Tibial nerve (tissue), 4 donors: Measurements from ENCODE around the gene QKI. TPM values are rescaled to one million over a fixed set of nuclear protein-coding genes. Genes with fewer than 3 reads are reported as not detected.

Experiments
- DNase-seq, 2 donors: peaks; one replicate each; pipeline ENCODE4 v3.0.0-alpha.2; 2019; ENCODE audit warnings: low spot score in 2 of 2
- H3K27ac ChIP-seq, 4 donors: fragments of 200-600 bp; sonication (generic) in 3 of 4; one replicate each; pipeline ENCODE4 v1.5.1; 2017 to 2019; ENCODE audit warnings: mild to moderate bottlenecking in 1 of 4
- H3K27me3 ChIP-seq, 2 donors: fragments of 200-600 bp; sonication (generic) in 1 of 2; one replicate each; pipeline versions ENCODE4 v1.5.1 to v1.6.0; 2017 to 2019
- H3K36me3 ChIP-seq, 3 donors: fragments of 200-600 bp; sonication (generic); one replicate each; pipeline ENCODE4 v1.5.1; 2018 to 2019
- H3K4me1 ChIP-seq, 4 donors: fragments of 200-600 bp; sonication (generic) in 3 of 4; one replicate each; pipeline ENCODE4 v1.5.1; 2017 to 2019
- H3K4me3 ChIP-seq, 4 donors: fragments of 200-600 bp; sonication (generic) in 3 of 4; one replicate each; pipeline ENCODE4 v1.5.1; 2017 to 2019; ENCODE audit warnings: mild to moderate bottlenecking in 1 of 4, moderate library complexity in 1 of 4
- H3K9me3 ChIP-seq, 4 donors: fragments of 200-600 bp; sonication (generic) in 3 of 4; one replicate each; pipeline ENCODE4 v1.5.1; 2017 to 2019
- CTCF ChIP-seq, 5 experiments: fragments of 200-600 bp in 3 of 5; fragments of 450-650 bp in 2 of 5; sonication (generic) in 3 of 5; IDR thresholded peaks; one replicate each; pipeline ENCODE4 v1.5.1; 2016 to 2019; ENCODE audit warnings: antibody characterized with exemption in 5 of 5, mild to moderate bottlenecking in 3 of 5, moderate library complexity in 2 of 5
- EP300 ChIP-seq, 2 donors: sonication (generic); formaldehyde crosslinking; IDR thresholded peaks; one replicate each; pipeline ENCODE4 v1.6.1; 2017; ENCODE audit warnings: antibody characterized with exemption in 2 of 2, mild to moderate bottlenecking in 1 of 2
- POLR2A ChIP-seq, 2 donors: fragments of 450-650 bp; IDR thresholded peaks; one replicate each; pipeline ENCODE4 v1.6.1; 2017; ENCODE audit warnings: antibody characterized with exemption in 2 of 2, mild to moderate bottlenecking in 2 of 2, moderate library complexity in 2 of 2
- WGBS, 2 donors: methylation state at CpG; one replicate each; pipeline ENCODE4 v1.1.5; 2018; 5-methylcytosine and 5-hydroxymethylcytosine counted together
- total RNA-seq, 4 donors: library from RNA; depleted of rRNA; stranded (reverse); fragments of >200 nt; gene quantifications; one replicate each; pipeline ENCODE4 v1.1.0, GENCODE V29; 2016

QKI gene
- total RNA-seq, 4 donors from 2014 or later, result 365 to 570 (median 511) TPM

- H3K9me3 ChIP-seq, result no peaks in the 10 kb centered on the region
- H3K4me1 ChIP-seq, result peaks cover 0 to 34% (median 7%) of the 10 kb centered on the region in 4 donors
- 87 to 92% methylated on average over 4 of the region's 4 CpGs for WGBS, 2 donors
- H3K36me3 ChIP-seq, result no peaks in the 10 kb centered on the region
- H3K27me3 ChIP-seq, result no peaks in the 10 kb centered on the region
- no peak for DNase-seq
- no peak overlapping the region for H3K4me3 ChIP-seq
- no peak overlapping the region for H3K27ac ChIP-seq
- TF ChIP-seq EP300 (IDR thresholded peaks at IDR 0.05), result no peak
- no peak for TF ChIP-seq POLR2A (IDR thresholded peaks at IDR 0.05)
- no peak for TF ChIP-seq CTCF (IDR thresholded peaks at IDR 0.05)
These were observed 25.2 kb upstream of the QKI start for GRCh38 chr6:163389354-163389753.

GRCh38 chr6:163390770-163391169 lies 23.7 kb upstream of the QKI start:
- DNase-seq, result no peak
- Histone ChIP-seq H3K4me3 (no peak overlapping the region), H3K4me1 (peaks cover 0 to 45% (median 9%) of the 10 kb centered on the region in 4 donors), H3K27me3 (no peaks in the 10 kb centered on the region), H3K9me3 (no peaks in the 10 kb centered on the region), H3K27ac (no peak overlapping the region), H3K36me3 (no peaks in the 10 kb centered on the region)
- no peak for TF ChIP-seq EP300 (IDR thresholded peaks at IDR 0.05)
- TF ChIP-seq POLR2A (IDR thresholded peaks at IDR 0.05), result no peak
- no peak for TF ChIP-seq CTCF (IDR thresholded peaks at IDR 0.05)
- 95 to 100% methylated on average over 1 of the region's 1 CpG for WGBS, 2 donors

GRCh38 chr6:163391985-163392384 lies 22.5 kb upstream of the QKI start:
- no peaks in the 10 kb centered on the region for H3K27me3 ChIP-seq
- H3K36me3 ChIP-seq, result no peaks in the 10 kb centered on the region
- 82 to 95% methylated on average over 2 of the region's 2 CpGs for WGBS, 2 donors
- peak overlapping the region in 2 of 4 donors; percentile 27 to 52 for H3K27ac ChIP-seq
- peaks cover 0 to 45% (median 11%) of the 10 kb centered on the region in 4 donors for H3K4me1 ChIP-seq
- no peak overlapping the region for H3K4me3 ChIP-seq
- no peak for DNase-seq
- no peak for TF ChIP-seq CTCF (IDR thresholded peaks at IDR 0.05)
- no peaks in the 10 kb centered on the region for H3K9me3 ChIP-seq

GRCh38 chr6:163392533-163392932 lies 22.0 kb upstream of the QKI start:
- DNase-seq, result peak in 1 of 2 donors; percentile 33
- TF ChIP-seq CTCF (IDR thresholded peaks at IDR 0.05) (no peak), EP300 (IDR thresholded peaks at IDR 0.05) (peak in 1 of 2 donors; percentile 6), POLR2A (IDR thresholded peaks at IDR 0.05) (no peak)
- 8 to 15% methylated on average over 2 of the region's 2 CpGs for WGBS, 2 donors
- H3K36me3 ChIP-seq, result no peaks in the 10 kb centered on the region
- H3K9me3 ChIP-seq, result no peaks in the 10 kb centered on the region
- peak overlapping the region in 2 of 4 donors; percentile 27 to 52 for H3K27ac ChIP-seq
- H3K4me1 ChIP-seq, result peaks cover 0 to 47% (median 12%) of the 10 kb centered on the region in 4 donors
- H3K27me3 ChIP-seq, result no peaks in the 10 kb centered on the region
- no peak overlapping the region for H3K4me3 ChIP-seq

GRCh38 chr6:163393923-163394322 lies 20.6 kb upstream of the QKI start:
- peaks cover 0 to 61% (median 21%) of the 10 kb centered on the region in 4 donors for H3K4me1 ChIP-seq
- no peak overlapping the region for H3K4me3 ChIP-seq
- H3K27me3 ChIP-seq, result no peaks in the 10 kb centered on the region
- no peaks in the 10 kb centered on the region for H3K9me3 ChIP-seq
- DNase-seq, result no peak
- no peaks in the 10 kb centered on the region for H3K36me3 ChIP-seq
- no peak for TF ChIP-seq CTCF (IDR thresholded peaks at IDR 0.05)
- no peak for TF ChIP-seq EP300 (IDR thresholded peaks at IDR 0.05)
- no peak for TF ChIP-seq POLR2A (IDR thresholded peaks at IDR 0.05)
- peak overlapping the region in 2 of 4 donors; percentile 82 to 83 for H3K27ac ChIP-seq
- 85 to 91% methylated on average over 5 of the region's 5 CpGs for WGBS, 2 donors
